ENCODE data around the gene PREX1.

PREX1 gene

GRCh38 chr20:48679011-48679410 lies 148.8 kb downstream of the PREX1 start:
- H2AFZ ChIP-seq (ENCODE audit: low read length) = no peak overlapping the region
- H3K4ac ChIP-seq (ENCODE audit: low read length) = no peak overlapping the region

GRCh38 chr20:48678421-48678820 lies 149.4 kb downstream of the PREX1 start:
- Histone ChIP-seq H3K27ac (replicated peaks; ENCODE audit: low read length) (no peak overlapping the region), H2BK15ac (ENCODE audit: low read length) (no peak overlapping the region), H3K14ac (ENCODE audit: low read length) (no peak overlapping the region), H2AK5ac (ENCODE audit: low read depth, low read length) (no peak overlapping the region), H3K4ac (ENCODE audit: low read length) (no peak overlapping the region), H2BK120ac (ENCODE audit: low read depth, low read length) (no peak overlapping the region), H3K23ac (ENCODE audit: low read depth, low read length, poor library complexity) (no peak overlapping the region), H2BK12ac (ENCODE audit: low read length) (no peak overlapping the region), H3K18ac (ENCODE audit: low read length) (no peak overlapping the region), H3K9ac (ENCODE audit: low read depth, low read length, poor library complexity) (no peak overlapping the region), H4K8ac (ENCODE audit: low read depth, low read length) (no peak overlapping the region), H2BK5ac (ENCODE audit: low read length) (no peak overlapping the region), H3K27me3 (ENCODE audit: control insufficient read depth in 3 of 3, insufficient read depth in 3 of 3, low read depth in 1 of 3, low read length in 3 of 3) (no peaks in the 10 kb centered on the region), H3K4me2 (ENCODE audit: insufficient read depth, low read length, poor library complexity, severe bottlenecking) (no peak overlapping the region), H3K36me3 (replicated peaks in 1 of 2; ENCODE audit: control insufficient read depth in 2 of 2, insufficient read depth in 2 of 2, low read length in 2 of 2) (peaks cover 0 to 98% of the 10 kb centered on the region in 2 donors), H3K4me3 (ENCODE audit: low read length in 2 of 2) (no peak overlapping the region), H4K91ac (ENCODE audit: low read depth, low read length, poor library complexity) (no peak overlapping the region), H3K4me1 (ENCODE audit: control insufficient read depth in 2 of 2, insufficient read depth in 1 of 2, low read depth in 1 of 2, low read length in 2 of 2) (peaks cover 0 to 16% of the 10 kb centered on the region in 2 donors), H3K79me1 (ENCODE audit: low read depth, low read length) (no peaks in the 10 kb centered on the region), H2AFZ (ENCODE audit: low read length) (no peak overlapping the region), H3K9me3 (replicated peaks in 1 of 2; ENCODE audit: control insufficient read depth in 2 of 2, insufficient read depth in 1 of 2, low read depth in 1 of 2, low read length in 2 of 2) (no peaks in the 10 kb centered on the region)
- no CpG with 5 or more reads among the region's 5 CpGs for WGBS, 2 donors (ENCODE audit: extremely low coverage in 2 of 2, insufficient read length in 2 of 2, insufficient replicate concordance in 1 of 2)
- no peak for DNase-seq (ENCODE audit: low spot score)

More at GRCh38 chr20:48679011-48679410, 148.8 kb downstream of the PREX1 start:
- peaks cover 0 to 19% of the 10 kb centered on the region in 2 donors for H3K4me1 ChIP-seq (ENCODE audit: control insufficient read depth in 2 of 2, insufficient read depth in 1 of 2, low read depth in 1 of 2, low read length in 2 of 2)
- no peak overlapping the region for H4K91ac ChIP-seq (ENCODE audit: low read depth, low read length, poor library complexity)
- no peaks in the 10 kb centered on the region for H3K79me1 ChIP-seq (ENCODE audit: low read depth, low read length)
- peaks cover 0 to 98% of the 10 kb centered on the region in 2 donors for H3K36me3 ChIP-seq (replicated peaks in 1 of 2; ENCODE audit: control insufficient read depth in 2 of 2, insufficient read depth in 2 of 2, low read length in 2 of 2)
- H4K8ac ChIP-seq (ENCODE audit: low read depth, low read length) = no peak overlapping the region
- no peak overlapping the region for H3K18ac ChIP-seq (ENCODE audit: low read length)
- H2BK5ac ChIP-seq (ENCODE audit: low read length) = no peak overlapping the region
- no peak overlapping the region for H3K14ac ChIP-seq (ENCODE audit: low read length)
- no peak overlapping the region for H2BK120ac ChIP-seq (ENCODE audit: low read depth, low read length)
- H2BK15ac ChIP-seq (ENCODE audit: low read length) = no peak overlapping the region
- H3K9me3 ChIP-seq (replicated peaks in 1 of 2; ENCODE audit: control insufficient read depth in 2 of 2, insufficient read depth in 1 of 2, low read depth in 1 of 2, low read length in 2 of 2) = no peaks in the 10 kb centered on the region
- H2BK12ac ChIP-seq (ENCODE audit: low read length) = no peak overlapping the region
- H3K23ac ChIP-seq (ENCODE audit: low read depth, low read length, poor library complexity) = no peak overlapping the region
- no peaks in the 10 kb centered on the region for H3K27me3 ChIP-seq (ENCODE audit: control insufficient read depth in 3 of 3, insufficient read depth in 3 of 3, low read depth in 1 of 3, low read length in 3 of 3)
- H3K27ac ChIP-seq (replicated peaks; ENCODE audit: low read length) = no peak overlapping the region
- no peak overlapping the region for H2AK5ac ChIP-seq (ENCODE audit: low read depth, low read length)
- no peak overlapping the region for H3K9ac ChIP-seq (ENCODE audit: low read depth, low read length, poor library complexity)
- DNase-seq (ENCODE audit: low spot score) = no peak
- H3K4me2 ChIP-seq (ENCODE audit: insufficient read depth, low read length, poor library complexity, severe bottlenecking) = no peak overlapping the region
- no CpG with 5 or more reads among the region's 3 CpGs for WGBS, 2 donors (ENCODE audit: extremely low coverage in 2 of 2, insufficient read length in 2 of 2, insufficient replicate concordance in 1 of 2)
- H3K4me3 ChIP-seq (ENCODE audit: low read length in 2 of 2) = no peak overlapping the region

GRCh38 chr20:48676795-48677460 lies 150.9 kb downstream of the PREX1 start:
- H2AFZ ChIP-seq (ENCODE audit: low read length) = no peak overlapping the region
- no peak overlapping the region for H2BK15ac ChIP-seq (ENCODE audit: low read length)
- H3K14ac ChIP-seq (ENCODE audit: low read length) = no peak overlapping the region
- no peak overlapping the region for H3K4me2 ChIP-seq (ENCODE audit: insufficient read depth, low read length, poor library complexity, severe bottlenecking)
- no peak overlapping the region for H4K8ac ChIP-seq (ENCODE audit: low read depth, low read length)
- H2BK12ac ChIP-seq (ENCODE audit: low read length) = no peak overlapping the region
- peaks cover 0 to 99% of the 10 kb centered on the region in 2 donors for H3K36me3 ChIP-seq (replicated peaks in 1 of 2; ENCODE audit: control insufficient read depth in 2 of 2, insufficient read depth in 2 of 2, low read length in 2 of 2)
- H3K4me3 ChIP-seq (ENCODE audit: low read length in 2 of 2) = no peak overlapping the region
- no peaks in the 10 kb centered on the region for H3K27me3 ChIP-seq (ENCODE audit: control insufficient read depth in 3 of 3, insufficient read depth in 3 of 3, low read depth in 1 of 3, low read length in 3 of 3)
- H4K91ac ChIP-seq (ENCODE audit: low read depth, low read length, poor library complexity) = no peak overlapping the region
- no peaks in the 10 kb centered on the region for H3K9me3 ChIP-seq (replicated peaks in 1 of 2; ENCODE audit: control insufficient read depth in 2 of 2, insufficient read depth in 1 of 2, low read depth in 1 of 2, low read length in 2 of 2)
- H3K18ac ChIP-seq (ENCODE audit: low read length) = no peak overlapping the region
- no peak overlapping the region for H3K9ac ChIP-seq (ENCODE audit: low read depth, low read length, poor library complexity)
- WGBS, 2 donors (ENCODE audit: extremely low coverage in 2 of 2, insufficient read length in 2 of 2, insufficient replicate concordance in 1 of 2) = no CpG with 5 or more reads among the region's 12 CpGs
- H3K4me1 ChIP-seq (ENCODE audit: control insufficient read depth in 2 of 2, insufficient read depth in 1 of 2, low read depth in 1 of 2, low read length in 2 of 2) = peaks cover 0 to 4% of the 10 kb centered on the region in 2 donors
- H3K23ac ChIP-seq (ENCODE audit: low read depth, low read length, poor library complexity) = no peak overlapping the region
- no peak for DNase-seq (ENCODE audit: low spot score)
- H2BK5ac ChIP-seq (ENCODE audit: low read length) = no peak overlapping the region
- H3K27ac ChIP-seq (replicated peaks; ENCODE audit: low read length) = no peak overlapping the region
- no peak overlapping the region for H3K4ac ChIP-seq (ENCODE audit: low read length)
- H3K79me1 ChIP-seq (ENCODE audit: low read depth, low read length) = no peaks in the 10 kb centered on the region
- H2AK5ac ChIP-seq (ENCODE audit: low read depth, low read length) = peak overlapping the region; percentile 11
- no peak overlapping the region for H2BK120ac ChIP-seq (ENCODE audit: low read depth, low read length)

- H3K27me3 ChIP-seq (ENCODE audit: control insufficient read depth in 3 of 3, insufficient read depth in 3 of 3, low read depth in 1 of 3, low read length in 3 of 3) = no peaks in the 10 kb centered on the region
- peak overlapping the region; percentile 2 for H2AK5ac ChIP-seq (ENCODE audit: low read depth, low read length)
- H3K9me3 ChIP-seq (replicated peaks in 1 of 2; ENCODE audit: control insufficient read depth in 2 of 2, insufficient read depth in 1 of 2, low read depth in 1 of 2, low read length in 2 of 2) = no peaks in the 10 kb centered on the region
- H3K4me1 ChIP-seq (ENCODE audit: control insufficient read depth in 2 of 2, insufficient read depth in 1 of 2, low read depth in 1 of 2, low read length in 2 of 2) = peaks cover 0 to 4% of the 10 kb centered on the region in 2 donors
- no peak overlapping the region for H3K18ac ChIP-seq (ENCODE audit: low read length)
- no peak overlapping the region for H3K4ac ChIP-seq (ENCODE audit: low read length)
- H3K27ac ChIP-seq (replicated peaks; ENCODE audit: low read length) = no peak overlapping the region
- H2BK15ac ChIP-seq (ENCODE audit: low read length) = no peak overlapping the region
- peak overlapping the region; percentile 47 for H3K23ac ChIP-seq (ENCODE audit: low read depth, low read length, poor library complexity)
- H4K8ac ChIP-seq (ENCODE audit: low read depth, low read length) = peak overlapping the region; percentile 52
- no peak overlapping the region for H2BK12ac ChIP-seq (ENCODE audit: low read length)
- H3K36me3 ChIP-seq (replicated peaks in 1 of 2; ENCODE audit: control insufficient read depth in 2 of 2, insufficient read depth in 2 of 2, low read length in 2 of 2) = peaks cover 0 to 99% of the 10 kb centered on the region in 2 donors
- no peak overlapping the region for H3K4me2 ChIP-seq (ENCODE audit: insufficient read depth, low read length, poor library complexity, severe bottlenecking)
- H4K91ac ChIP-seq (ENCODE audit: low read depth, low read length, poor library complexity) = no peak overlapping the region
- no peak overlapping the region for H3K4me3 ChIP-seq (ENCODE audit: low read length in 2 of 2)
- no peak overlapping the region for H2BK5ac ChIP-seq (ENCODE audit: low read length)
- H3K9ac ChIP-seq (ENCODE audit: low read depth, low read length, poor library complexity) = no peak overlapping the region
- peak overlapping the region; percentile 36 for H2BK120ac ChIP-seq (ENCODE audit: low read depth, low read length)
- WGBS, 2 donors (ENCODE audit: extremely low coverage in 2 of 2, insufficient read length in 2 of 2, insufficient replicate concordance in 1 of 2) = no CpG with 5 or more reads among the region's 9 CpGs
- H3K14ac ChIP-seq (ENCODE audit: low read length) = no peak overlapping the region
- H2AFZ ChIP-seq (ENCODE audit: low read length) = no peak overlapping the region
- H3K79me1 ChIP-seq (ENCODE audit: low read depth, low read length) = no peaks in the 10 kb centered on the region
- DNase-seq (ENCODE audit: low spot score) = no peak
Observed at GRCh38 chr20:48676125-48676524, 151.7 kb downstream of the PREX1 start.
